Ishikawa (cell line): ENCODE data around the gene PTPN12.

Source experiments
- CEBPB ChIP-seq: IDR thresholded peaks from 2 replicates; pipeline ENCODE4 v1.6.1; 2012
- CREB1 ChIP-seq: IDR thresholded peaks from 2 replicates; pipeline ENCODE4 v1.6.1; 2012; ENCODE audit warnings: low read depth
- EGR1 ChIP-seq: IDR thresholded peaks from 2 replicates; pipeline ENCODE4 v1.6.1; 2012
- EP300 ChIP-seq: IDR thresholded peaks from 2 replicates; pipeline ENCODE4 v1.6.1; 2012; ENCODE audit warnings: borderline replicate concordance
- FOXM1 ChIP-seq: IDR thresholded peaks from 2 replicates; pipeline ENCODE4 v1.6.1; 2012; ENCODE audit warnings: low read depth, borderline replicate concordance
- MAX ChIP-seq: IDR thresholded peaks from 2 replicates; pipeline ENCODE4 v1.6.1; 2012
- NFIC ChIP-seq: IDR thresholded peaks from 2 replicates; pipeline ENCODE4 v1.6.1; 2012
- RAD21 ChIP-seq: IDR thresholded peaks from 2 replicates; pipeline ENCODE4 v1.6.1; 2012; ENCODE audit warnings: low read depth
- REST ChIP-seq: IDR thresholded peaks from 2 replicates; pipeline ENCODE4 v1.6.1; 2012; ENCODE audit warnings: low read depth, mild to moderate bottlenecking
- TAF1 ChIP-seq: IDR thresholded peaks from 2 replicates; pipeline ENCODE4 v1.6.1; 2012; ENCODE audit warnings: low read depth, mild to moderate bottlenecking
- TCF12 ChIP-seq: IDR thresholded peaks from 2 replicates; pipeline ENCODE4 v1.6.1; 2012; ENCODE audit warnings: low read depth
- TEAD4 ChIP-seq: IDR thresholded peaks from 2 replicates; pipeline ENCODE4 v1.6.1; 2012
- USF1 ChIP-seq: IDR thresholded peaks from 2 replicates; pipeline ENCODE4 v1.6.1; 2012
- YY1 ChIP-seq: IDR thresholded peaks from 2 replicates; pipeline ENCODE4 v1.6.1; 2012; ENCODE audit warnings: low read depth
- ZBTB7A ChIP-seq: IDR thresholded peaks from 2 replicates; pipeline ENCODE4 v1.6.1; 2012; ENCODE audit warnings: low read depth

The PTPN12 gene

DNA sequence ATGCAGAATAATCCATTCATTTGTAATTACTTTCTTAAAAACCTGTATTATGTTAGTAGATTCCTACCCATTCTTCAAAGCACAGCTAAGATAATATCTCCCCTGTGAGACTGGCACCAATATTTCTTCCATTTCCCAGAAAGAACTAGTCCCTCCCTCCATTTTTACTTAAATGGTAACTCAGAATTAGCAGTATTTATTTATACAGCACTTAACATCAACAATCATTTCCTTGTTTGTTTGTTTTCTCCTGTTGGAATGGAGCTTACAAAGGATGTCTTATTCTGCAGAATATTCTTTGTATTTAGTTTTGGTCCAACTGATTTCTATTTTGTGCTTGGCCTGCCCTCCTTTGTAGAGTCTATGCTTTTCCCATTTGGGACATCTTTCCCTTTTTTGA lies 32.1 kb upstream of the PTPN12 start:
- no peak for TF ChIP-seq USF1
- TF ChIP-seq TCF12: no peak
- no peak for TF ChIP-seq ZBTB7A
- no peak for TF ChIP-seq REST
- TF ChIP-seq NFIC: no peak
- no peak for TF ChIP-seq YY1
- TF ChIP-seq EGR1: no peak
- TF ChIP-seq RAD21: no peak
- no peak for TF ChIP-seq EP300
- no peak for TF ChIP-seq TAF1
- TF ChIP-seq FOXM1: no peak
- no peak for TF ChIP-seq CEBPB
- TF ChIP-seq MAX: no peak
- no peak for TF ChIP-seq TEAD4
- no peak for TF ChIP-seq CREB1

DNA sequence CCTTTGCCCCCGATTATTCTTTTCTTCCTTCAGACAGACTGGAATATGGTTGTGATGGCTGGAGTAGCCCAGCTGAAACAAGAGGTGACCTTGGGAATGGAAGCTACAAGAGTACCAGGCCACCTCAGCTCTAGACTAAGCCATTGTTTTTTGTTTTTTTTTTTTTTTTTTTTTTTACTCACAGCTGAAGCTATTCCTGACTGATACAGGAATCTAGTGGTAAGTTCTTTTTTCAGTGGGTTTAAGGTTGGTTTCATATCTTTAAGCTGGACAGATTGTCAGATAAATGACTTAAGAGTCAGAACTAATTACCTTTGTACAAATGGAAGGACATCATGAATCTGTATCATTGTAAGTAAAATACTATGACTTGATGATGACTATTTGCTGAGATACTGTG lies 30.2 kb upstream of the PTPN12 start:
- TF ChIP-seq YY1 (no peak), TCF12 (no peak), CEBPB (no peak)

- no peak for TF ChIP-seq REST
- no peak for TF ChIP-seq TCF12
- TF ChIP-seq CEBPB: no peak
- TF ChIP-seq EP300: no peak
- TF ChIP-seq USF1: no peak
- TF ChIP-seq RAD21: no peak
- TF ChIP-seq FOXM1: no peak
- TF ChIP-seq YY1: no peak
- no peak for TF ChIP-seq TAF1
- no peak for TF ChIP-seq TEAD4
- TF ChIP-seq NFIC: no peak
- TF ChIP-seq EGR1: no peak
- no peak for TF ChIP-seq ZBTB7A
- no peak for TF ChIP-seq MAX
- TF ChIP-seq CREB1: no peak
Measured at GRCh38 chr7:77516085-77516484, 21.0 kb upstream of the PTPN12 start.

DNA sequence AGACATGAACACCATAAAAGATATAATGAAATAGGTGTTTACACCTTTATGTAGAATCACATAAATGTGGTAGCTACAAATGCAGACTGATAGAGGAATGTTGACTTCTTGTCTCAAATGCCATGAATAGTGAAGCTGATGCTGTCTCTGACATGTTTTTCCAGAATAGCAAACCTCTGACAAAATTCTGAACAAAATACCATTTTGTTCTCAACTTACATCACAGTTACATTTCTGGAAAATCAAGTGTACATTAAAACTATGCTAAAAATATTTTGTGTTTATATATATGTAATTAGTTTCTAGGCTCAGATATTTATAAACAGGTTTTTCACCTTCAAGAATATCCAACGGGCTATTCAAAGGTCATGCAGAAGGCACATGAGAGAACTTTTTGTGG lies 16.8 kb upstream of the PTPN12 start:
- no peak for TF ChIP-seq TEAD4
- TF ChIP-seq REST: no peak
- TF ChIP-seq EGR1: no peak
- TF ChIP-seq NFIC: no peak
- no peak for TF ChIP-seq EP300
- no peak for TF ChIP-seq ZBTB7A
- no peak for TF ChIP-seq MAX
- TF ChIP-seq FOXM1: no peak
- no peak for TF ChIP-seq TCF12
- TF ChIP-seq USF1: no peak
- no peak for TF ChIP-seq YY1
- TF ChIP-seq TAF1: no peak
- TF ChIP-seq RAD21: no peak
- no peak for TF ChIP-seq CEBPB
- TF ChIP-seq CREB1: no peak
